Retina (tissue), 1 donor: ENCODE data around the gene ABCB4.

Experiments used
- DNase-seq: peaks from one replicate; pipeline ENCODE4 v3.0.0-alpha.2; 2016

ABCB4 gene

GRCh38 chr7:87416682-87417587 is 58.5 kb downstream of the ABCB4 start:
- DNase-seq = peak; percentile 62

- DNase-seq = no peak
Measured at GRCh38 chr7:87414794-87415188, 60.7 kb downstream of the ABCB4 start.

GRCh38 chr7:87413951-87414793 is 61.3 kb downstream of the ABCB4 start:
- DNase-seq = peak; percentile 19

- DNase-seq = no peak
Measured at GRCh38 chr7:87413029-87413428, 62.5 kb downstream of the ABCB4 start.

- DNase-seq = no peak
Measured at GRCh38 chr7:87411186-87411585, 64.3 kb downstream of the ABCB4 start.

- DNase-seq = no peak
Measured at GRCh38 chr7:87404674-87405073, 70.8 kb downstream of the ABCB4 start.

- no peak for DNase-seq
Measured at GRCh38 chr7:87398446-87398845, 77.0 kb downstream of the ABCB4 start.

- no peak for DNase-seq
Measured at GRCh38 chr7:87395442-87396020, 79.9 kb downstream of the ABCB4 start.

GRCh38 chr7:87391020-87391701 is 84.3 kb downstream of the ABCB4 start:
- peak; percentile 29 for DNase-seq

GRCh38 chr7:87380905-87381304 is 94.6 kb downstream of the ABCB4 start:
- no peak for DNase-seq

GRCh38 chr7:87375662-87376435 is 99.6 kb downstream of the ABCB4 start:
- no peak for DNase-seq

- DNase-seq = no peak
Measured at GRCh38 chr7:87370660-87371180, 104.8 kb downstream of the ABCB4 start.

GRCh38 chr7:87369216-87369615 is 106.3 kb downstream of the ABCB4 start:
- DNase-seq = no peak

- no peak for DNase-seq
Measured at GRCh38 chr7:87364246-87364645, 111.2 kb downstream of the ABCB4 start.

- no peak for DNase-seq
Measured at GRCh38 chr7:87363342-87363741, 112.1 kb downstream of the ABCB4 start.

GRCh38 chr7:87361320-87361719 is 114.2 kb downstream of the ABCB4 start:
- no peak for DNase-seq

GRCh38 chr7:87359366-87359765 is 116.1 kb downstream of the ABCB4 start:
- no peak for DNase-seq

GRCh38 chr7:87356448-87356847 is 119.0 kb downstream of the ABCB4 start:
- DNase-seq = no peak

GRCh38 chr7:87354749-87355148 is 120.7 kb downstream of the ABCB4 start:
- DNase-seq = no peak
